GM12873 (cell line): ENCODE measurements around the gene PTPRD.

Source experiments
- TF ChIP-seq, protein P1 (sequence below): IDR thresholded peaks from 2 replicates; pipeline ENCODE4 v1.5.1; 2012; ENCODE audit warnings: low read depth, mild to moderate bottlenecking, moderate library complexity, low read length, control low read depth; ENCODE audit not compliant: insufficient read depth; ENCODE audit errors: missing control alignments

The PTPRD gene

GRCh38 chr9:9585920-9586319 is 1026.9 kb downstream of the PTPRD start:
- TF ChIP-seq, protein P1, sequence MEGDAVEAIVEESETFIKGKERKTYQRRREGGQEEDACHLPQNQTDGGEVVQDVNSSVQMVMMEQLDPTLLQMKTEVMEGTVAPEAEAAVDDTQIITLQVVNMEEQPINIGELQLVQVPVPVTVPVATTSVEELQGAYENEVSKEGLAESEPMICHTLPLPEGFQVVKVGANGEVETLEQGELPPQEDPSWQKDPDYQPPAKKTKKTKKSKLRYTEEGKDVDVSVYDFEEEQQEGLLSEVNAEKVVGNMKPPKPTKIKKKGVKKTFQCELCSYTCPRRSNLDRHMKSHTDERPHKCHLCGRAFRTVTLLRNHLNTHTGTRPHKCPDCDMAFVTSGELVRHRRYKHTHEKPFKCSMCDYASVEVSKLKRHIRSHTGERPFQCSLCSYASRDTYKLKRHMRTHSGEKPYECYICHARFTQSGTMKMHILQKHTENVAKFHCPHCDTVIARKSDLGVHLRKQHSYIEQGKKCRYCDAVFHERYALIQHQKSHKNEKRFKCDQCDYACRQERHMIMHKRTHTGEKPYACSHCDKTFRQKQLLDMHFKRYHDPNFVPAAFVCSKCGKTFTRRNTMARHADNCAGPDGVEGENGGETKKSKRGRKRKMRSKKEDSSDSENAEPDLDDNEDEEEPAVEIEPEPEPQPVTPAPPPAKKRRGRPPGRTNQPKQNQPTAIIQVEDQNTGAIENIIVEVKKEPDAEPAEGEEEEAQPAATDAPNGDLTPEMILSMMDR = no peak

GRCh38 chr9:9574080-9574479 is 1038.7 kb downstream of the PTPRD start:
- TF ChIP-seq, protein P1 = no peak

DNA sequence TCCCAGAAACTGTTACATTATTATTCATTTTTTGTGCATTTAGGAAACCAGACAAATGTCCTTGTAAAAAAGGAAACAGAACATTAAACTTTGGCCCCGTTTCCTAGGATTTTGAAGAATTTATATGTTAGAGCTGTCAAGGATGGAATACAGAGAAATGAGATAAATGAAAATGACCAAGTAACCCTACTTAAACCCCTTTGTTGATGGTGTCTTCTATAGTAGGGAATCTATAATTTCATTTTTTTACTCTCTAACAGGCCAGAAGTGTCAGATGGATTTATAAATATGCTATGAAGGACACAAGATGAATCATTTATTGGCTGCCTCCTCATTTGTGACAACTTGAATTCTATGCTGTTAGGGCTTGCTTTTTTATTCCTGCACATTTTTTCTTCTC is 1047.1 kb downstream of the PTPRD start:
- TF ChIP-seq, protein P1 = no peak

- TF ChIP-seq, protein P1 = no peak
These were observed 1049.0 kb downstream of the PTPRD start for GRCh38 chr9:9563817-9564216.

- TF ChIP-seq, protein P1 = no peak
These were observed 1052.3 kb downstream of the PTPRD start for GRCh38 chr9:9560382-9561035.

DNA sequence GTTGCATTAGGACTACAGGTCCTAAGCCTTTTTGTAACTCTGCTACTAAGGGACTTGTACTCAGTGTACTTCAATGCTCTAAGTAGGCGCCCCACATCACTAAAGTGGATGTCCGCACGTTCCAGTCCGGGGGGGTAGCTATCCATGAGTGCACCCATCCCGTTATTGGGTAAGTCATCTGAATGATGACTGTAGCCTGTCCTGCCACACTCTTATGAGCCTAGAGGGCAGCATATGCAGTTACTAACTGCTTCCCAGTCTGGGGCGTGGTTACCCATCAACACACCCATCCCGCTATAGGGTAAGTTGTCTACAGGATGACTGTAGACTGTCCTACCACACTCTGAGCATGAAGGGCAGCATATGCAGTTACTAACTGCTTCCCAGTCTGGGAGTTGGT is 1053.9 kb downstream of the PTPRD start:
- TF ChIP-seq, protein P1 = no peak

DNA sequence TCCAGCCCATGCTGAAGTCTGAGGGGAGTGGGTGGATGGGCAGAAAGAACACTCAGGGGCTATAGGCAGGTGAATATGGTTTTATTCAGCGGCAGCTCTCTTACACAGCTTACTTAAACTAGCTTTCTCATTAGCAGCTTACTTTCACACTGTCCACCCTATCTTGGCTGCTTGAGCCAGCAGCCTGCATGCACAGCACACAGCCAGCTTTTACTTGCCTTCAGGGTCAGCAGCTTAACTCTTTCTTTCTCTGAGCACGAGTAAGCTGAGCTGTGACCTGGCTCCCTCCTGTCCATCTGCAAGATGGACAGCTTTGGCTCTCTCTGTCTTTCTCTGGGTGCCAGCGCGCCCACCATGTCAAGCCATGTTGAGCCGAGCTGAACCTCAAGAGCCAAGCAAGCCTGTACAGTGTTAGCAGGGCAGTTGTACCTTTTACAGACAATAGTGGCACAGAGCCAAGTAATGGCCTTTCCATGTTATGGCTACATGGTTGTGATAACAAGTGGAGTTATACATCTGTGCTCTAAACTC is 1054.9 kb downstream of the PTPRD start:
- TF ChIP-seq, protein P1 = no peak
